ENCODE data around the gene TBX21. TPM values are rescaled to one million over a fixed set of nuclear protein-coding genes. Genes with fewer than 3 reads are reported as not detected.

TBX21 gene
- total and polyA plus RNA-seq, 12 donors: 0.07 to 2.0 (median 0.21) TPM; not detected in 4

DNA sequence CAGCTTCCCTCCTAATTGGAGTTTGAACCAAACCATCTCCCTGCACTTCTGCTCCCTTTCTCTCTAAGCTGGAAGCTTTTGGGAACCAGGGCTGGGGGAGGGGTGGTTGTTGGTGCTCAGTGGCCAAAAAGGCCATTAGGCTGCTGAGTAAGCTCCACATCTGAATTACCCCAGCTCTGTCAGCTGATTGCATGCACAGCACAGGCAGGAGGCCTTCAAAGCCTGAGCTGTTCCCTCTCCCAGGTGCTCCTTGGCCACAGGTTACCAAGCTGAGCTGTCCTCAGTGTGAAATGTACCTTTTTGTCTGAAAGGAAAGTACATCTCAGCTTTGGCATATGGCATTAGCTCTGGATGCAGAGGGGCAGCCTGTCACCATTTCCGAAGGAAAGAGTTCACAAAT is 45.3 kb upstream of the TBX21 start:
- DNase-seq (no peak), ATAC-seq (peak in 3 of 8 donors; percentile 9 to 25 (median 10))
- H3K27me3 ChIP-seq: no peaks in the 10 kb centered on the region
- intact Hi-C loops (cut with DNase I): no loop called here
- no peak for TF ChIP-seq CTCF (IDR thresholded peaks at IDR 0.05)
- no peaks in the 10 kb centered on the region for H3K9me3 ChIP-seq
- peaks cover 0 to 45% (median 15%) of the 10 kb centered on the region in 9 donors for H3K36me3 ChIP-seq
- 83 to 84% methylated on average over 1 of the region's 1 CpG for WGBS, 2 donors
- peaks cover 0 to 36% (median 8%) of the 10 kb centered on the region in 9 donors for H3K4me1 ChIP-seq
- H3K27ac ChIP-seq: no peak overlapping the region
- H3K4me3 ChIP-seq: no peak overlapping the region

DNA sequence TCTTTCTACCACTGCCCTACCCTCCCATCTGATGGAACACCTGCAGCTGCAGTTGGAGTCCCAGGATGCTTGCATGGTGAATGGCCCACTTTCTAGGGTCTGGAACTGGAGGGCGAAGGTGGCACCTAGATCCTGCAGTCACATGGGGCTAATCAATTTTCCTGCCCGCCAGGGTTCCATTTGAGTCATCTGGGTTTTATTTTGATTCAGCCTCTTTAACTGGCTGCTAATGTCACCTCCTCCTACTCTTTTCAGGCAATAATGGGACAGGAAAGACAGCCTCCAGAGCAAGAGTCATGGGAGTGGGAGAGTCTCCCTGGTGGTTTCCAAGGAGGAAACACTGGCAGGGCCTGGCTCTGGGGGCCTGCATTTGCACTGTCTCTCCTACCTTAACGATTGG is 42.9 kb upstream of the TBX21 start:
- Histone ChIP-seq H3K27me3 (no peaks in the 10 kb centered on the region), H3K4me3 (no peak overlapping the region), H3K4me1 (peaks cover 0 to 48% (median 19%) of the 10 kb centered on the region in 9 donors), H3K9me3 (no peaks in the 10 kb centered on the region), H3K36me3 (peaks cover 0 to 21% (median under 1%) of the 10 kb centered on the region in 9 donors), H3K27ac (no peak overlapping the region)
- ATAC-seq: no peak
- 55 to 59% methylated on average over 3 of the region's 3 CpGs for WGBS, 2 donors
- intact Hi-C loops (cut with DNase I): loop anchor here in 2 of 10 donors (10.0 kb wide), 2 partner anchors 95 to 115 kb away; no protein-coding TSS in a partner anchor
- no peak for DNase-seq
- no peak for TF ChIP-seq CTCF (IDR thresholded peaks at IDR 0.05)

GRCh38 chr17:47692137-47692894 is 40.7 kb upstream of the TBX21 start:
- ATAC-seq: no peak
- Histone ChIP-seq H3K4me1 (peaks cover 0 to 48% (median 37%) of the 10 kb centered on the region in 9 donors), H3K27ac (peak overlapping the region in 1 of 10 donors; percentile 14), H3K36me3 (peaks cover 0 to 9% (median 0%) of the 10 kb centered on the region in 9 donors), H3K27me3 (no peaks in the 10 kb centered on the region), H3K9me3 (no peaks in the 10 kb centered on the region), H3K4me3 (peak overlapping the region in 2 of 10 donors; percentile 98 to 100)
- DNase-seq: no peak
- intact Hi-C loops (cut with DNase I): loop anchor here in 2 of 10 donors (10.0 kb wide), 2 partner anchors 92 to 112 kb away; no protein-coding TSS in a partner anchor
- 59 to 81% methylated on average over 2 of the region's 2 CpGs for WGBS, 2 donors
- TF ChIP-seq CTCF (IDR thresholded peaks at IDR 0.05): no peak

GRCh38 chr17:47692895-47693730 is 39.9 kb upstream of the TBX21 start:
- intact Hi-C loops (cut with DNase I): loop anchor here in 2 of 10 donors (10.0 kb wide), 2 partner anchors 92 to 112 kb away; no protein-coding TSS in a partner anchor
- Histone ChIP-seq H3K27ac (peak overlapping the region in 9 of 10 donors; percentile 94 to 99 (median 94)), H3K4me3 (peak overlapping the region; percentile 84 to 100 (median 98)), H3K9me3 (no peaks in the 10 kb centered on the region), H3K36me3 (peaks cover 0 to 16% (median 0%) of the 10 kb centered on the region in 9 donors), H3K4me1 (peaks cover 0 to 43% (median 37%) of the 10 kb centered on the region in 9 donors), H3K27me3 (no peaks in the 10 kb centered on the region)
- TF ChIP-seq CTCF (IDR thresholded peaks at IDR 0.05): no peak
- WGBS, 2 donors: 27 to 31% methylated on average over 10 of the region's 10 CpGs
- ATAC-seq (no peak), DNase-seq (no peak)

Measured in heart right ventricle (tissue), 16 donors.